Activated naive CD8-positive, alpha-beta T cell treated with anti-CD3 and anti-CD28 coated beads for 36 hours (primary cell): ENCODE data around the gene NTM. TPM values are rescaled to one million over a fixed set of nuclear protein-coding genes. Genes with fewer than 3 reads are reported as not detected.

ENCODE experiments used
- DNase-seq: peaks from one replicate; pipeline ENCODE4 v3.0.0; 2021
- H3K27ac Mint-ChIP-seq: one replicate; pipeline ENCODE4 v1.8.0; 2022; ENCODE audit warnings: mild to moderate bottlenecking, moderate library complexity, mixed read lengths
- H3K27me3 Mint-ChIP-seq: one replicate; pipeline ENCODE4 v1.8.0; 2022; ENCODE audit warnings: mild to moderate bottlenecking, mixed read lengths
- H3K36me3 Mint-ChIP-seq: one replicate; pipeline ENCODE4 v1.8.0; 2021; ENCODE audit warnings: mild to moderate bottlenecking, mixed read lengths
- H3K4me1 Mint-ChIP-seq: one replicate; pipeline ENCODE4 v1.8.0; 2021; ENCODE audit warnings: mixed read lengths
- H3K4me3 Mint-ChIP-seq: one replicate; pipeline ENCODE4 v1.8.0; 2022; ENCODE audit warnings: mild to moderate bottlenecking, moderate library complexity, mixed read lengths
- H3K9me3 Mint-ChIP-seq: one replicate; pipeline ENCODE4 v1.8.0; 2022; ENCODE audit warnings: mixed read lengths
- total RNA-seq, 2 experiments: library from RNA; stranded (reverse); gene quantifications; one replicate each; pipeline ENCODE4 v1.2.3, GENCODE V29; 2021

NTM gene
- total RNA-seq, 2 experiments from 2014 or later = not detected

GRCh38 chr11:131356206-131356605, 14.2 kb upstream of the NTM start:
- H3K9me3 Mint-ChIP-seq = peaks cover 1% of the 10 kb centered on the region
- H3K27ac Mint-ChIP-seq = no peak overlapping the region
- no peaks in the 10 kb centered on the region for H3K4me1 Mint-ChIP-seq
- no peak overlapping the region for H3K4me3 Mint-ChIP-seq
- no peaks in the 10 kb centered on the region for H3K27me3 Mint-ChIP-seq
- no peak for DNase-seq
- no peaks in the 10 kb centered on the region for H3K36me3 Mint-ChIP-seq

- Mint-ChIP-seq H3K4me3 (no peak overlapping the region), H3K9me3 (no peaks in the 10 kb centered on the region), H3K27ac (no peak overlapping the region), H3K27me3 (peaks cover 13% of the 10 kb centered on the region), H3K36me3 (no peaks in the 10 kb centered on the region), H3K4me1 (no peaks in the 10 kb centered on the region)
- DNase-seq = no peak
Measured at GRCh38 chr11:131365329-131365930, 5.0 kb upstream of the NTM start.

DNA sequence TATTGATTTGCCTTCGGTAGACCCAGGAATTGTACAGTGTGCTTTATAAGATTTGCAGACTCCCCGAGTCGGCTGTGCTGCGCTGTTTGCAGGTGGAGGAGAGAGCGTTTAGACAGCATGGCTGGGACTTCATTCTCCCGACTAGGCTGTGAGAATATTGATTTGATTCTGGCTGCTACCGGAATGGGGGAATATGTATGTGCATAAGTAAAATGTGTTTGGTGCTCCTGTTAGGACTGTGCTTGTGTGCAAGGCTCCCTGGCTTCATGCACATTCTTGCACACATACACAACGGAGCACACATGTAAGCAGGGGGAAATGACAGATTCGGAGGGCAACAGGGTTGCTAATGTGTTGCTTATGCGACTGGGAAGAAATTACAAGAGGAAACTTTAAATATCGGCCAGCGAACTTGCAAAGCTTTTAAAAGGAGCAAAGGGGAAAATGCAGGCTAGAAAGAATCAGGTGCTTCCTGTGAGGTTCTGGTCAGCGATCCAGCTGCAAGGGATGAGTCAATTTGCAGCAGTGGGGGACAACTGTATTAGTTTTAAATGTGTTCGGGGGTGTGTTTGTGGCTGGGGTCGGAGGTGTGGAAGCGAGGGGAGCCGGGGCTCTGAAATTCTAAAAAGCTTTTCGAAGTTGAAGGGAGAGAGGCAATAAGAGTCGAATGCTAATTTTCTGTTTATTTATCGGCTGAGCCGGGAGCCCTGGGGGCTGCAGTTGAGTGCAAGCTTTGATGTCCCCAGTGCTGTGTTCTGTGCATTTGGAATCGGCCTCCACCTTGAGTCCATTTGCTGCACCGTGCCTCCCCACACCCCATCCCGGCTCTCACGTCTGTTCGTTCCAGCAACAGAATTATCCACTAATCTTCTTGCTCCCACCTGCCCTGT, 731 bp downstream of the NTM start:
- no peak for DNase-seq
- H3K4me1 Mint-ChIP-seq = no peaks in the 10 kb centered on the region
- no peaks in the 10 kb centered on the region for H3K36me3 Mint-ChIP-seq
- H3K4me3 Mint-ChIP-seq = no peak overlapping the region
- H3K27me3 Mint-ChIP-seq = peaks cover 16% of the 10 kb centered on the region
- H3K27ac Mint-ChIP-seq = no peak overlapping the region
- H3K9me3 Mint-ChIP-seq = no peaks in the 10 kb centered on the region

DNA sequence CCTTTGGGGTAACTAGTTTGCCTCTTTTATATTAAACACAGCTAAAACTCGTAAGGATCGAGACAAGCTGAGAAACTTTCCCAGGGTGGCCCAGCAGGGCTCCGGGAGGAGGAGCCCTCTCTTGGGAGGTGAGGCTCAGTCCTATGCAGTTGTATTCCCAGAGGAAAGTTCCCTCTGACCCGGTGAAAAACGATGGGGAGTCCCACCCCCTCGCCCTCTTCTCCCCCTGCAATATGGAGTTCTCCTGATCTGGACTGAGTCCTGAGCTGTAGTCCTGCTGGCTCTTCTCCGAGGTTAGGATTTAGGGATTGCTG, 1.3 kb downstream of the NTM start:
- Mint-ChIP-seq H3K4me1 (no peaks in the 10 kb centered on the region), H3K27me3 (peaks cover 16% of the 10 kb centered on the region), H3K27ac (no peak overlapping the region), H3K36me3 (no peaks in the 10 kb centered on the region), H3K4me3 (no peak overlapping the region), H3K9me3 (no peaks in the 10 kb centered on the region)
- no peak for DNase-seq

- H3K9me3 Mint-ChIP-seq = no peaks in the 10 kb centered on the region
- DNase-seq = no peak
Measured at GRCh38 chr11:131372234-131372962, 2.0 kb downstream of the NTM start.

DNA sequence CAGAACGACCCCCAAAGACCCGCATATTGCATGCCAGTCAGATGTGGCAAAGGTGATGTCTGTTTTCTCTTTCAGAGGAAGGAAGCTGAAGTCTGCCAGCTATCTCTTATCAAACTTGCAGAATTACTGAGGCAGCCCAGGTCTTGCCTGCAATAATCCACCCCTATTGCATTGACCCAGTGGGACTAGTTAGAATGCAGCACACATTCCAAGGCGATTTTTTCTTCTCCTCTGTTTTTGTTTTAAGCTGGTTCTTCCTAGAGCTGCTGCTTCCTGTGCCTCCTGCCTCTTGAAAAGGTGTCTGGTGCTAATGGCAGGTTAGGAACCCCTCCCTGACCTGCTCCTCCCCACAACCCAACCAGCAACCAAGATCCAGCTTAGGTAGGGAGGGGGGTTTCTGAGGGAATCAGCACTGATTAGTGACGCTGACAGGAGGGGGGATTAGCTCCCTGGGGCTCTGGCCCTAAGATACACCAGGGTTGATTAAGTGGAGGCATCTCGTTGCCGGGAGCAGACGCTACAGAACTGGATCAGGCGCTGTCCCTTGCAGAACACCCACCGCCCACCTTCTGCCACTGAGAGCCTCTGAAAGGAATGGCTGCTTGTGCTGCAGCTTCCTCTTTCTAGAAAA, 2.8 kb downstream of the NTM start:
- no peak for DNase-seq
- no peaks in the 10 kb centered on the region for H3K9me3 Mint-ChIP-seq
- H3K4me3 Mint-ChIP-seq = no peak overlapping the region
- peaks cover 16% of the 10 kb centered on the region for H3K27me3 Mint-ChIP-seq
- no peaks in the 10 kb centered on the region for H3K4me1 Mint-ChIP-seq
- no peaks in the 10 kb centered on the region for H3K36me3 Mint-ChIP-seq
- no peak overlapping the region for H3K27ac Mint-ChIP-seq

More at GRCh38 chr11:131372234-131372962, 2.0 kb downstream of the NTM start:
- Mint-ChIP-seq H3K4me3 (no peak overlapping the region), H3K36me3 (no peaks in the 10 kb centered on the region), H3K4me1 (no peaks in the 10 kb centered on the region), H3K27ac (no peak overlapping the region), H3K27me3 (peaks cover 16% of the 10 kb centered on the region)

- H3K4me3 Mint-ChIP-seq = no peak overlapping the region
- no peak for DNase-seq
- H3K9me3 Mint-ChIP-seq = no peaks in the 10 kb centered on the region
- H3K27ac Mint-ChIP-seq = no peak overlapping the region
- H3K4me1 Mint-ChIP-seq = no peaks in the 10 kb centered on the region
- no peaks in the 10 kb centered on the region for H3K36me3 Mint-ChIP-seq
- H3K27me3 Mint-ChIP-seq = peaks cover 12% of the 10 kb centered on the region
Measured at GRCh38 chr11:131373756-131374155, 3.3 kb downstream of the NTM start.

- Mint-ChIP-seq H3K4me3 (no peak overlapping the region), H3K27me3 (peaks cover 6% of the 10 kb centered on the region)
- no peak for DNase-seq
Measured at GRCh38 chr11:131375421-131375820, 5.0 kb downstream of the NTM start.

GRCh38 chr11:131375915-131376314, 5.5 kb downstream of the NTM start:
- no peaks in the 10 kb centered on the region for H3K9me3 Mint-ChIP-seq
- H3K4me3 Mint-ChIP-seq = no peak overlapping the region
- peaks cover 6% of the 10 kb centered on the region for H3K27me3 Mint-ChIP-seq
- H3K4me1 Mint-ChIP-seq = no peaks in the 10 kb centered on the region
- no peaks in the 10 kb centered on the region for H3K36me3 Mint-ChIP-seq
- no peak for DNase-seq
- H3K27ac Mint-ChIP-seq = no peak overlapping the region

More at GRCh38 chr11:131375421-131375820, 5.0 kb downstream of the NTM start:
- Mint-ChIP-seq H3K27ac (no peak overlapping the region), H3K4me1 (no peaks in the 10 kb centered on the region), H3K9me3 (no peaks in the 10 kb centered on the region), H3K36me3 (no peaks in the 10 kb centered on the region)

DNA sequence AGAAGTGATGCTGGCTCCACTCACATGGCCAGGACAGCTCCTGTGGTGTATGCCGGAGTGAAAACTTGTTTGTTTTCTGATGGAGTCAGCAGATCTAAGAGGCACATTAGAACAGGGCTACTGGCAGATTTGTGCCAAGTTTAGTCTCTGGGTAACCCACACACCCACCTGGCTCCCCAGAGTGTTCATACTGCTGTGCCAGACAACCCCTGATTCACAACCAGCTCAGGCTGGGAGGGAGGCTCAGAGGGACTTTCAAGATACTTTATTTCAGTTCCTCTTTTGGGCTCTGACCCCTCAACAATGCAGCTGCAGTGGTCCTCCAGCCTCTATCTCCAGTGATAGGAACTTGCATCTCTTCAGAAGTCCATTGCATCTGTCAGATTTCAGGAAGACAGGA, 8.5 kb downstream of the NTM start:
- Mint-ChIP-seq H3K9me3 (no peaks in the 10 kb centered on the region), H3K27ac (no peak overlapping the region), H3K36me3 (no peaks in the 10 kb centered on the region), H3K27me3 (peaks cover 6% of the 10 kb centered on the region), H3K4me1 (no peaks in the 10 kb centered on the region), H3K4me3 (no peak overlapping the region)
- no peak for DNase-seq

DNA sequence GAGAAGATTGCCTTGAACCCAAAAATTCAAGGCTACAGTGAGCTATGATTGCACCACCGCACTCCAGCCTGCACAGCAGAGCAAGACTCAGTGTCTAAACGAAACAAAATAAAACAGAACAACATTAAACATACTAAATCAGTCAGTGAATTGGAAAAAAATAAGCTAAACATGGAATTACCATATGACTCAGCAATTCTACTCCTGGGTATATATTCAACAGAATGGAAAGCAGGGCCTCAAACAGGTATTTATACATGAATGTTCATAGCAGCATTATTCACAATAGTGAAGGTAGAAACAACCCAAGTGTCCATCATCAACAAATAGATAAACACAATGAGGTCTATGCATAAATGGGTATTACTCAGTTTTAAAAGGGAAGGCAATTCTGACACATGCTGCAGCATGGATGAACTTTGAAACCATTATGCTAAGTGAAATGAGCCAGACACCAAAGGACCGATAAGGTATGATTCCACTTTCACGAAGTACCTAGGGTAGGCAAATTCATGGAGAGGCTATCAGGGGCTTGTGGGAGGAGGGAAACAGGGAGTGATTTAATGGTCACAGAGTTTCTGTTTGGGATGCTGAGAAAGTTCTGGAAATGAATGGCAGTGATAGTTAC, 15.5 kb downstream of the NTM start:
- H3K9me3 Mint-ChIP-seq = peaks cover 2% of the 10 kb centered on the region
- no peaks in the 10 kb centered on the region for H3K36me3 Mint-ChIP-seq
- no peaks in the 10 kb centered on the region for H3K4me1 Mint-ChIP-seq
- H3K4me3 Mint-ChIP-seq = no peak overlapping the region
- no peak for DNase-seq
- no peak overlapping the region for H3K27ac Mint-ChIP-seq
- no peaks in the 10 kb centered on the region for H3K27me3 Mint-ChIP-seq

DNA sequence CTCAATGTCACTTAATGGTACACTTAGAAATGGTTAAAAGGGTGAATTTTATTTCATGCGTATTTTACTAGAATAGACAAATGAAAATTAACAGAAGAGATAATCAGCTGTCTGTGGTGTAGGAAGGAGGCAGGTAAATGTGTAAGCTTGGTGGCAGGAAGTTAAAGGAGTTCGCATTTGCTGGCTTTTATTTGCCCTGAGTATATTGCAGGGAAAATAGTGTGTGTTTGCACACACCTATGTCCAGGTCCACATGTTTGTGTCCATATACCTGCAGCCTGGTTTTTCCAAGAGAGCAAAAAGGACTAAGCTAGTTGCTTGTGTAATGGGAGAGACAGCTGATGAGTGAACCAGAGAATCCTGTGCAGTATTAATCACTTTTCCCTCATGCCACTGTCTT, 16.0 kb downstream of the NTM start:
- no peak for DNase-seq
- no peak overlapping the region for H3K27ac Mint-ChIP-seq
- H3K4me1 Mint-ChIP-seq = no peaks in the 10 kb centered on the region
- no peak overlapping the region for H3K4me3 Mint-ChIP-seq
- no peaks in the 10 kb centered on the region for H3K36me3 Mint-ChIP-seq
- H3K27me3 Mint-ChIP-seq = no peaks in the 10 kb centered on the region
- peaks cover 2% of the 10 kb centered on the region for H3K9me3 Mint-ChIP-seq

GRCh38 chr11:131388030-131388429, 17.6 kb downstream of the NTM start:
- Mint-ChIP-seq H3K4me1 (no peaks in the 10 kb centered on the region), H3K9me3 (peaks cover 2% of the 10 kb centered on the region), H3K4me3 (no peak overlapping the region), H3K27ac (no peak overlapping the region), H3K36me3 (no peaks in the 10 kb centered on the region), H3K27me3 (no peaks in the 10 kb centered on the region)
- DNase-seq = no peak

- Mint-ChIP-seq H3K4me3 (no peak overlapping the region), H3K27ac (no peak overlapping the region), H3K4me1 (no peaks in the 10 kb centered on the region), H3K9me3 (peaks cover 2% of the 10 kb centered on the region), H3K27me3 (no peaks in the 10 kb centered on the region), H3K36me3 (no peaks in the 10 kb centered on the region)
- no peak for DNase-seq
Measured at GRCh38 chr11:131389582-131389981, 19.2 kb downstream of the NTM start.

- H3K4me3 Mint-ChIP-seq = no peak overlapping the region
- no peaks in the 10 kb centered on the region for H3K4me1 Mint-ChIP-seq
Measured at GRCh38 chr11:131391176-131391575, 20.8 kb downstream of the NTM start.

More at GRCh38 chr11:131391176-131391575, 20.8 kb downstream of the NTM start:
- no peak for DNase-seq
- no peaks in the 10 kb centered on the region for H3K27me3 Mint-ChIP-seq
- H3K9me3 Mint-ChIP-seq = peaks cover 2% of the 10 kb centered on the region
- H3K36me3 Mint-ChIP-seq = no peaks in the 10 kb centered on the region
- no peak overlapping the region for H3K27ac Mint-ChIP-seq
